Right lobe of liver (tissue), 6 donors: ENCODE measurements around the gene ZFYVE9. TPM values are rescaled to one million over a fixed set of nuclear protein-coding genes. Genes with fewer than 3 reads are reported as not detected.

Source experiments
- ATAC-seq, 4 donors: fragments of 200-7000 bp; cut with Tn5 transposase; one replicate each; pipeline ENCODE4 v1.9.1; 2020; ENCODE audit warnings: mild to moderate bottlenecking in 4 of 4, moderate library complexity in 4 of 4
- DNase-seq, 3 donors: peaks; one replicate each; pipeline ENCODE4 v3.0.0-alpha.2; 2020
- H3K27ac ChIP-seq, 3 donors: fragments of 200-600 bp; one replicate each; pipeline ENCODE4 v1.8.0; 2022
- H3K27me3 ChIP-seq, 2 donors: fragments of 200-600 bp; one replicate each; pipeline ENCODE4 v1.8.0; 2022
- H3K36me3 ChIP-seq, 4 donors: fragments of 200-600 bp; sonication (generic) in 1 of 4; one replicate each; pipeline versions ENCODE4 v1.5.1 to v1.8.0; 2017 to 2022; ENCODE audit warnings: control low read depth in 1 of 4
- H3K4me1 ChIP-seq, 4 donors: fragments of 200-600 bp; sonication (generic) in 1 of 4; one replicate each; pipeline versions ENCODE4 v1.5.1 to v1.8.0; 2017 to 2022; ENCODE audit warnings: control low read depth in 1 of 4
- H3K4me3 ChIP-seq, 3 donors: fragments of 200-600 bp; one replicate each; pipeline ENCODE4 v1.8.0; 2022
- H3K9me3 ChIP-seq, 4 donors: fragments of 200-600 bp; sonication (generic) in 1 of 4; one replicate each; pipeline versions ENCODE4 v1.5.1 to v1.8.0; 2017 to 2022; ENCODE audit warnings: control low read depth in 1 of 4
- POLR2A ChIP-seq: fragments of 450-650 bp; IDR thresholded peaks from one replicate; pipeline ENCODE4 v1.6.1; 2017; ENCODE audit warnings: antibody characterized with exemption, mild to moderate bottlenecking
- WGBS: methylation state at CpG from one replicate; pipeline ENCODE4 v1.1.6; 2018; ENCODE audit warnings: low coverage, low lambda C conversion rate; ENCODE audit not compliant: insufficient coverage; ENCODE audit errors: missing lambda C conversion rate; 5-methylcytosine and 5-hydroxymethylcytosine counted together
- intact Hi-C, 2 donors: fragments of 100-400 bp; cut with DNase I; formaldehyde crosslinking; loops; one replicate each; pipeline versions ENCODE4 v1.11.2 to v1.14.1; 2022
- total RNA-seq, 6 experiments: library from RNA; depleted of rRNA in 2 of 6; stranded (reverse); fragments of >200 nt in 2 of 6; fragmentation: NEBNext Ultra II Directional in 3 of 6; extraction: Animal tissue kit (Norgen Biotek cat#: 25700) in 3 of 6; gene quantifications; one replicate each; pipeline versions ENCODE4 v1.1.0 to v1.2.4, GENCODE V29; 2016 to 2023
- TF ChIP-seq, protein P1 (sequence below), 4 donors: fragments of 200-600 bp in 3 of 4; fragments of 450-650 bp in 1 of 4; IDR thresholded peaks; one replicate each; pipeline versions ENCODE4 v1.5.1 to v1.8.0; 2016 to 2022; ENCODE audit warnings: antibody characterized with exemption in 4 of 4, mild to moderate bottlenecking in 2 of 4
- donor health status: DM: no; HTN: yes; CAD: no.
- donor health status: DM: no; HTN: no; CAD: no.
- donor health status: DM: no; HTN: no; CAD: no.
- donor health status: DM: no; HTN: yes; CAD: no.
- donor health status: DM: no; HTN: yes; CAD: no.

The ZFYVE9 gene
- total RNA-seq, 6 experiments from 2014 or later, result 9.6 to 15.6 (median 12.3) TPM

DNA sequence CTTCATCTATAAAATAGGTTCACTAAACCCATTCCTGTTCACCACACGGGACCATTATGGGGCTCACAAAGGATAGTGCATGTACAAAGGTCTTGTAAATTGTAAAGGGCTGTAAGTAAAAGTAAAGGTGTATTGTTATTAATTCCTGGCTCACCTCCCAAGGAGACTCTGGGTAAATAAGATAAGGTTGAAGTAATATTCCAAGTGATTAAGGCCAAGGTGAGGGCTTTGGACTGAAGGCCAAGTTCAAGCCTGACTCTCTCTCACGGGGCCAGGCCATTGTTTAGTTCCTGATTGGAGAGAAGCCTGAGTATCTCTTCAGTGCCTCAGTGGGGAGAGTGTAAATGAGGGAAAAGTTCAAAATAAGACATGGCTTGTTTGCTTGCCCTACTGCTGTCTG is 19.5 kb upstream of the ZFYVE9 start:
- ATAC-seq, result no peak
- no peaks in the 10 kb centered on the region for H3K4me1 ChIP-seq
- H3K4me3 ChIP-seq, result no peak overlapping the region
- no peak overlapping the region for H3K27ac ChIP-seq
- H3K27me3 ChIP-seq, result no peaks in the 10 kb centered on the region
- DNase-seq, result no peak
- no peaks in the 10 kb centered on the region for H3K36me3 ChIP-seq
- WGBS, result 76% methylated on average over 2 of the region's 2 CpGs
- no peaks in the 10 kb centered on the region for H3K9me3 ChIP-seq
- intact Hi-C loops, result no loop called here
- TF ChIP-seq, protein P1, sequence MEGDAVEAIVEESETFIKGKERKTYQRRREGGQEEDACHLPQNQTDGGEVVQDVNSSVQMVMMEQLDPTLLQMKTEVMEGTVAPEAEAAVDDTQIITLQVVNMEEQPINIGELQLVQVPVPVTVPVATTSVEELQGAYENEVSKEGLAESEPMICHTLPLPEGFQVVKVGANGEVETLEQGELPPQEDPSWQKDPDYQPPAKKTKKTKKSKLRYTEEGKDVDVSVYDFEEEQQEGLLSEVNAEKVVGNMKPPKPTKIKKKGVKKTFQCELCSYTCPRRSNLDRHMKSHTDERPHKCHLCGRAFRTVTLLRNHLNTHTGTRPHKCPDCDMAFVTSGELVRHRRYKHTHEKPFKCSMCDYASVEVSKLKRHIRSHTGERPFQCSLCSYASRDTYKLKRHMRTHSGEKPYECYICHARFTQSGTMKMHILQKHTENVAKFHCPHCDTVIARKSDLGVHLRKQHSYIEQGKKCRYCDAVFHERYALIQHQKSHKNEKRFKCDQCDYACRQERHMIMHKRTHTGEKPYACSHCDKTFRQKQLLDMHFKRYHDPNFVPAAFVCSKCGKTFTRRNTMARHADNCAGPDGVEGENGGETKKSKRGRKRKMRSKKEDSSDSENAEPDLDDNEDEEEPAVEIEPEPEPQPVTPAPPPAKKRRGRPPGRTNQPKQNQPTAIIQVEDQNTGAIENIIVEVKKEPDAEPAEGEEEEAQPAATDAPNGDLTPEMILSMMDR (IDR thresholded peaks at IDR 0.05), result no peak
- TF ChIP-seq POLR2A, result no peak

DNA sequence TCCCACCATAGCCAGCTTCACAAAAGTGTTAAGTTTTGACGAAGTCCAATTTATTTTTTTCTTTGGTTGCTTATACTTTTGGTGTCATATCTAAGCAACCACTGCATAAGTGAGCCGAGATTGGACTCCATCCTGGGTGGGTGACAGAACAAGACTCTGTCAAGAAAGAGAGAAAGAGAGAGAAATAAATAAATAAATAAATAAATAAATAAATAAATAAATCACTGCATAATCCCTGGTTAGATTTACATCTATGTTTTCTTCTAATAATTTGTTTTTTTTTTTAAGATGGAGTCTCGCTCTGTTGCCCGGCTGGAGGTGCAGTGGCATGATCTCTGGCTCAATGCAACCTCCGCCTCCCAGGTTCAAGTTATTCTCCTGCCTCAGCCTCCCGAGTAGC is 18.3 kb upstream of the ZFYVE9 start:
- H3K36me3 ChIP-seq, result no peaks in the 10 kb centered on the region
- H3K27ac ChIP-seq, result no peak overlapping the region
- intact Hi-C loops, result no loop called here
- no peak overlapping the region for H3K4me3 ChIP-seq
- ATAC-seq, result no peak
- TF ChIP-seq, protein P1 (IDR thresholded peaks at IDR 0.05), result no peak
- no peak for TF ChIP-seq POLR2A
- H3K9me3 ChIP-seq, result no peaks in the 10 kb centered on the region
- DNase-seq, result no peak
- WGBS, result 78% methylated on average over 6 of the region's 6 CpGs
- H3K4me1 ChIP-seq, result no peaks in the 10 kb centered on the region
- H3K27me3 ChIP-seq, result no peaks in the 10 kb centered on the region

DNA sequence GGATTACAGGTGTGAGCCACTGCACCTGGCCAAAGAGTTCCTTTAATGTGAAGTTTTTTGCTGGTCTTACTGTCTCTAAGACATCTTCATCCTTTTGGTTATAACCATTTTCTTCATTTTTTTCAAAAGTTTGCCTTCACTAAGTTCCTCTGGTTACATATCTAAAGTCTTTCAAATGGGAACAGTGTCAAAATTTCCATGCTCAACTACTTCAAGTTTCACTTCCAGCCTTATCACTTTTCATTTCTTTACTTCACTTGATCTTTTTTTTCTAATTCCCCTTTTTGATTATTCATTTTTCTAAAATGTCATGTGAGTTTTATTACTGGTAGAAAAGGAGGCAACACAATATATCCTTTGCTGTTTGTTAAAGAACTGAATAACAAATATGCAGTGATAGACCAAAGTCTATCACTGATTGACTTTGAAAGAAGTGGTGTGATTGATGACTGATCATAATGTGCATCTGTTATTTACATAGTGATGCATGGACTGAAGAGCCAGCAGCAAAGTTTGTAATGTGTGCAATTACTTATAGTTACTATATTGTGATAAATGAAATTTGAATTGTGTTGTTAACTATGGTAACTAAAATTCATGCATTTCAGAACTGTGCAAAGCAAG is 16.0 kb upstream of the ZFYVE9 start:
- Histone ChIP-seq H3K27me3 (no peaks in the 10 kb centered on the region), H3K4me1 (no peaks in the 10 kb centered on the region), H3K27ac (no peak overlapping the region), H3K4me3 (no peak overlapping the region), H3K9me3 (no peaks in the 10 kb centered on the region), H3K36me3 (no peaks in the 10 kb centered on the region)
- intact Hi-C loops, result no loop called here
- ATAC-seq (no peak), DNase-seq (no peak)
- no peak for TF ChIP-seq POLR2A
- TF ChIP-seq, protein P1 (IDR thresholded peaks at IDR 0.05), result no peak

DNA sequence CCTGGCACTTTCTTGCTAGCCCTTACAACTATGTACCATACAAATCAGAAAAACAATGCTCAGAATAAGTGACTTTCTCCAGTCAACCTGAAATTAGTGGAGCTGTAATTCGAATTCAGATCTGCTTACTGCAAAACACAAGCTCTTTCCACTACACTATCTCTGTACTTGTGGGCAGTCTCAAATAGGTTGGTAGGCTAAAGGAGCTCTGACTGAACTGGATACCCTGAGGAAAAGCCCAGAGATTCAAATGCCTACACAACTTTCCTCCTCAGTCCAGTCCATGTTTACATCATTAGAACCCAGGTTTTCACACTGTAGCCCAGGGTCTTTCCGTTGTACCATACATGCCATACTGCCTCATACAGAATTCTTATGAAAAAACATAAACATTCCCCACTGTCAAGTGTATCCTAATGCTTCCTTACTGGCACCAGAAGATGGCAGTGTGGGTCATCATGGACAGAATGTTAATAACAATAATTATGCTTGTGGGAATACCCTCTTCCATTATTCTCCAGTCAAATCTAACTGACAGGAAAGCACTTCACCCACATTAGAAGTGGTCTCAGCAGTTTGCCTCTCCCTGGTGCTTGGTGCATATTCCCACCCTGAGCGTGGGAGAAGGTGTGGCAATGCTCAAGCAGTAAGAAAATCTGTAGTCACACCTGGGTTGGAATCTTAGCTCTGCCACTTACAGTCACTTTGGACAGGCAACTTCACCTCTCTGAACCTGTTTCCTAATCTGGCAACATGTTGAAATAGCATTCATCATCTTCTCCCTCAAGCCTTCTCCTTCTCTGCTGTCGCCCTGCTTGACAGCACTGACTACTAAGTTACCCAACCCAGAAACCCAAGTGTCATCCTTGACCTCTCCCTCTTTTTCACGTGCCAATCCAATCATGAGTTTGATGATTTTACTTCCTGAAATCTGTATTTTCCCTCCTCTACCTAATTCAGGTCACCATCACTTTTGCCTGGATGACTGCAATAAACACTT is 14.4 kb upstream of the ZFYVE9 start:
- DNase-seq (peak in 1 of 3 donors; percentile 45), ATAC-seq (peak; percentile 74 to 87 (median 82))
- no peaks in the 10 kb centered on the region for H3K27me3 ChIP-seq
- H3K27ac ChIP-seq, result no peak overlapping the region
- intact Hi-C loops, result no loop called here
- 21% methylated on average over 5 of the region's 5 CpGs for WGBS
- no peaks in the 10 kb centered on the region for H3K4me1 ChIP-seq
- no peaks in the 10 kb centered on the region for H3K9me3 ChIP-seq
- H3K4me3 ChIP-seq, result no peak overlapping the region
- H3K36me3 ChIP-seq, result no peaks in the 10 kb centered on the region
- TF ChIP-seq POLR2A, result no peak
- TF ChIP-seq, protein P1 (IDR thresholded peaks at IDR 0.05), result peak; percentile 68 to 77 (median 72)
